SKM-1 treated with dmso at 0.1 percent for 144 hours (cell line): ENCODE data around the gene ABHD16B.
"Not testable (repeated sequence)": the region's sequence is repeated elsewhere in the genome, so short reads cannot be mapped to it uniquely, and the experiment has no call there.

ENCODE experiments used
- DNase-seq: peaks from one replicate; lab custom pipeline; 2025; ENCODE audit not compliant: unreplicated experiment; lab: John Stamatoyannopoulos, UW

Gene ABHD16B

DNA sequence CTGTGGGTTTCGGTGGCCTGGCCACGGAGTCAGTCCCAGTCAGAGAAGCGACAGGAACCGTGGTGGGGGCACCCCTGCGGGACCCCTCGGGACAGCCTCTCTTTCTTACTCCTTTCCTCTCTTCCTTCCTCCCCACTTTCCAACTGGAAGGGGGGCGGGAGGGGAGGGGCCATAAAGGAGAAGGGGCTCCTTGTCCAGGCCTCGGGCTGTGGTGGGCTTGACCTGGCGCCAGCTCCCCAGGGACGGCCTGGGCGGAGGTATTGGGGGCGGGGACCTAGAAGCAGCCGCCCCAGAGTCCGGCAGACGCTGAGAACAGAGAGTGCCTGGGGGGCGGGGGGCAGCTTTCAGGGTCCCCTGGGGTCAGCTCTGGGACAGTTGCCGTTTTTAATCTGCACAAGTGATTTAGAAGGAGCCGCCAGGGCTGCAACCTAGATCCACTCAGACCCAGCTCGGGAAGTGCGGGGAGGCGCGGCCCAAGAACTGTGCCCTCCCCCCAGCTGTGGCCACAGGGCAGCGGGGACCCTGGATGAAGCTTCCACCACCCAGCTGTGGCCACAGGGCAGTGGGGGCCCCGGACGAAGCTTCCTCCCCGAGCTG is 6.4 kb upstream of the ABHD16B start:
- no peak for DNase-seq

- DNase-seq: no peak
Measured at GRCh38 chr20:63855363-63856097, 5.8 kb upstream of the ABHD16B start.

- no peak for DNase-seq
Measured at GRCh38 chr20:63856098-63856511, 5.2 kb upstream of the ABHD16B start.

GRCh38 chr20:63857764-63858392 is 3.4 kb upstream of the ABHD16B start:
- DNase-seq: no peak

- no peak for DNase-seq
Measured at GRCh38 chr20:63858393-63859165, 2.7 kb upstream of the ABHD16B start.

GRCh38 chr20:63859166-63859699 is 2.1 kb upstream of the ABHD16B start:
- no peak for DNase-seq

DNA sequence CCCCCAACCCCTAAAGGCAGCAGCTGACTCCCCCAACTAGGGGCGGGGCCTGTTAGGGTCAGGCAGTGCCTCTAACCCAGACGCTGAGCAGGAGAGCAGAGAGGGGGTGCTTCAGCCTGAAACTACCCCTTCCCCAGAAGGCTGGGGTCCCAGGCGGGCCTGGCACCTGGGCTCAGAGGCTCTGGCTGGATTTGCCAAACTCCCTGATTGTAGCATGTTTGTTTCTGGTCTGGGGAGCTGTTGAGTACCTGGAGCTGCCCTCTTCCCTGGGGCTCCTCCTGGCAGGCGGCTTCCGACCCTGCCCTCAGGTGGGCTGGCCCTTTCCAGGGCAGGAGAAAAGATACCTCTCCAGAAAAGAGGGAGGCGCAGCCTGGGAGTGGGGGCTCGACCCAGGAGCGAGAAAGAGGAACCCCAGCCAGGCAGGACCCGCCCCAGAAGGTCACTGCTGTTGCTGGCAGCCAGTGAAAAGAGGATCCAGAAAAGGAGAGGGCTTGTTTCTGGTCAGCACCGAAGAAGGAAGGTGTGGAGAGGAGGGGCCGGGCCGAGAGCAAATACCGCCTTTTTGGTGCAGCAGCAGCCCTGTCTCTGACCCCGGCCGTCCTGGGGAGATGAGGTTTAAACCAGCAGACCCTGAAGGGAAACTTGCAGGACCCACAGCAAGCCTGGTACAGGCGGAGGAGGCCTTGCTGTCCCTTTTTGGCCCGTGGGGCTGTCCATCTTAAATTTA is 810 bp upstream of the ABHD16B start:
- DNase-seq: peak; percentile 87

- DNase-seq: no peak
Measured at GRCh38 chr20:63861981-63862901, 943 bp downstream of the ABHD16B start.

GRCh38 chr20:63863021-63863797 is 1.9 kb downstream of the ABHD16B start:
- no peak for DNase-seq

GRCh38 chr20:63863798-63864544 is 2.7 kb downstream of the ABHD16B start:
- peak; percentile 99 for DNase-seq

GRCh38 chr20:63864545-63864977 is 3.3 kb downstream of the ABHD16B start:
- DNase-seq: no peak

DNA sequence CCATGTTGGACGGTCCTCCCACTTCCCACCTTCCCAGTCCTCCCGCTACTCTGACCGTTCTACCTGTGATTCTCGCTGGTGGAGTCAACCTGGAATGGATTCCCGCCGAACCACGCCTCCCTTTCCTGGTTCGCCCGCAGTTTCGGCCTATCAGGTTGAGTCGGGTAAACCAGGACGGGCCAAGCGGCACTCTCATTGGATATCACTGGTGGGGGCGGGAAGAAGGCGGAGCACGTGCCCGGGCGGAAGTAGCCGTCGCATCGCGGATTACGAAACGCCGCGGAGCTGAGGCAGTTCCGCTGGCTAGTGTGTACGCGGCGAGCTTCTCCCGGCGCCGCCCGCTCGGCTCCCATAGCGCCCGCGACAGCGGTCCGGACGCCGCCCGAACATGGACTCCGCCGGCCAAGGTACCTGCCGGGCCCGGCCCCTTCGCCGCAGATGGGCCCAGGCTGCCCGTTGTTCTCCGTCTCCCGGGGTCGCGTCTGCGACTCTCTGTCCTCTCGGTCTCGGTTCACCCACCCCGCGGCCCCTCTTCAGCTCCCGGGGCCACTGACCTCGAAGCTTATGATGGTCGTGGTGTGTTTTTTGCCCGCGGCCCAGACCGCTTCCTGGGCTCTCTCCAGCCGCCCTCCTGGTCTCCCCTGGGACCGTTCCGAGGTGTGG is 3.8 kb downstream of the ABHD16B start, which contains the start of gene TPD52L2:
TPD52L2 (plus strand) TSS at position 293 of the 663 bp plus-strand sequence; CDS start at position 389, 96 bp downstream.
- peak; percentile 98 for DNase-seq

DNA sequence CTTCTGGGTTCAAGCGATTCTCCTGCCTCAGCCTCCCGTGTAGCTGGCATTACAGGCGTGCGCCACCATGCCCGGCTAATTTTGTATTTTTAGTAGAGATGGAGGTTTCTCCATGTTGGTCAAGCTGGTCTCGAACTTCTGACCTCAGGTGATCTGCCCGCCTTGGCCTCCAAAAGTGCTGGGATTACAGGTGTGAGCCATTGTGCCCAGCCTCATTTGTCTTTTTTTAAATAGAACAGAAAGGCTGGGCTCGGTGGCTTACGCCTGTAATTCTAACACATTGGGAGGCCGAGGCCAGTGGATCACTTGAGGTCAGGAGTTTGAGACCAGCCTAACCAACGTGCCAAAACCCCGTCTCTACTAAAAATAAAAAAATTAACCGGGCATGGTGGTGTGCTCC is 5.7 kb downstream of the ABHD16B start:
- DNase-seq: not testable (repeated sequence)

GRCh38 chr20:63868264-63868663 is 7.0 kb downstream of the ABHD16B start:
- no peak for DNase-seq

DNA sequence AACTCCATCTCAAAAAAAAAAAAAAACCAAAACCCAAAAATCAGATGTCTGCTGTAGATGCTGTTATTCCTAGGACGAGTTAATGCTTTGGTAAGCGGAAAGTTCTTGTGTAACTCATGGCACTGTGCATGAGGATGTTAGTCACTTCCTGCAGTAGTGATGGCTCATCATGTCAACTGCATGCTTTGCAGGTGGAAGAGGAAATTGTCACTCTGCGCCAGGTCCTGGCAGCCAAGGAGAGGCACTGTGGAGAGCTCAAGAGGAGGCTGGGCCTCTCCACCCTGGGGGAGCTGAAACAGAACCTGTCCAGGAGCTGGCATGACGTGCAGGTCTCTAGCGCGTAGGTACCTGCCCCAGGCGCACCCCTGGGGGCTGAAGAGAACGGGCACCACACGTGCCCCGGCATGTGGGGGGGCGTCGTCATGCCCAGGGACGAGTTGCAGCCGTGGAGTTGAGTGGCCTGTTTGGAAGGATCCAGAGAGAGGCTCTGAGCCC is 12.2 kb downstream of the ABHD16B start:
- DNase-seq: peak; percentile 59

GRCh38 chr20:63874241-63874640 is 12.9 kb downstream of the ABHD16B start:
- DNase-seq: not testable (repeated sequence)

DNA sequence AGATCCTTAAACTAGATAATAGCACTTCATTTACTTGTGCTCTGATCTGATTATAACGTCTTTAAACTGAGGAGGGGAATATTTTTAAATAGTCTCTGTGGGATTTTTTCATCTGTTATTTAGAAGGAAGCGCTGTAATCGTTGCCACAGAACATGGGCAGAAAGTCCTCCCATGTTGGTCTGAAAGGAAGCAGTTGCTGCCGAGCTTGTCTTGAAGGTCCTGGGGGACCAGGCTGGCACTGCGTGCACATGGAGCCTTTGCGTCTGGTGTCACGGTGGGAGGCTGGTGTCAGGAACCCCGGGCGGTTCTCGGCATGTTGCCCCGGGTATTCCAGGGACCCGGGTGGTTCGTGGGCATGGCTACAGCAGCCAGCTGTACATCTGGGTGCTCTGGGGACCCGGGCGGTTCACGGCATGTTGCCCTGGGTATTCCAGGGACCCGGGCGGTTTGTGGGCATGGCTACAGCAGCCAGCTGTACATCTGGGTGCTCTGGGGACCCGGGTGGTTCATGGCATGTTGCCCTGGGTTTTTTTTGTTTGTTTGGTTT is 15.3 kb downstream of the ABHD16B start:
- DNase-seq: no peak
